ENCODE results near the gene CEACAM18. TPM values are rescaled to one million over a fixed set of nuclear protein-coding genes. Genes with fewer than 3 reads are reported as not detected.

The CEACAM18 gene
- total and polyA plus RNA-seq, 2 experiments from 2014 or later = 0.19 TPM; not detected in 1

GRCh38 chr19:51456541-51457290, 21.6 kb upstream of the CEACAM18 start:
- Histone ChIP-seq H3K4me1 (ENCODE audit: insufficient read depth) (no peaks in the 10 kb centered on the region), H3K27ac (no peak overlapping the region)

GRCh38 chr19:51457351-51458013, 20.9 kb upstream of the CEACAM18 start:
- Histone ChIP-seq H2AFZ (no peak overlapping the region), H3K79me2 (no peaks in the 10 kb centered on the region), H3K4me3 (no peak overlapping the region), H3K4me2 (no peak overlapping the region), H3K9me2 (replicated peaks; ENCODE audit: insufficient read depth) (no peaks in the 10 kb centered on the region), H3K27me3 (no peaks in the 10 kb centered on the region), H3K36me3 (replicated peaks; ENCODE audit: insufficient read depth, low read depth) (no peaks in the 10 kb centered on the region), H3K9me3 (ENCODE audit: low read depth) (no peaks in the 10 kb centered on the region), H3K27ac (no peak overlapping the region), H3K4me1 (ENCODE audit: insufficient read depth) (no peaks in the 10 kb centered on the region), H4K20me1 (ENCODE audit: insufficient read depth, poor library complexity, severe bottlenecking) (no peaks in the 10 kb centered on the region)
- TF ChIP-seq CTCF (IDR thresholded peaks at IDR 0.05; ENCODE audit: poor library complexity) (no peak), EZH2phosphoT487 (IDR thresholded peaks at IDR 0.05; ENCODE audit: low read depth, severe bottlenecking, unreplicated experiment) (no peak), EZH2 (IDR thresholded peaks at IDR 0.05; ENCODE audit: borderline replicate concordance) (no peak)
- 85% methylated on average over 10 of the region's 11 CpGs for WGBS (ENCODE audit: low lambda C conversion rate, missing lambda C conversion rate)
- no peak for DNase-seq (ENCODE audit: low spot score)

More at GRCh38 chr19:51456541-51457290, 21.6 kb upstream of the CEACAM18 start:
- Histone ChIP-seq H4K20me1 (ENCODE audit: insufficient read depth, poor library complexity, severe bottlenecking) (no peaks in the 10 kb centered on the region), H3K79me2 (no peaks in the 10 kb centered on the region), H3K4me2 (no peak overlapping the region), H2AFZ (no peak overlapping the region), H3K9me2 (replicated peaks; ENCODE audit: insufficient read depth) (no peaks in the 10 kb centered on the region), H3K9me3 (ENCODE audit: low read depth) (no peaks in the 10 kb centered on the region), H3K27me3 (no peaks in the 10 kb centered on the region), H3K4me3 (no peak overlapping the region), H3K36me3 (replicated peaks; ENCODE audit: insufficient read depth, low read depth) (no peaks in the 10 kb centered on the region)
- DNase-seq (ENCODE audit: low spot score) = no peak
- TF ChIP-seq CTCF (IDR thresholded peaks at IDR 0.05; ENCODE audit: poor library complexity) = no peak
- no peak for TF ChIP-seq EZH2phosphoT487 (IDR thresholded peaks at IDR 0.05; ENCODE audit: low read depth, severe bottlenecking, unreplicated experiment)
- TF ChIP-seq EZH2 (IDR thresholded peaks at IDR 0.05; ENCODE audit: borderline replicate concordance) = no peak
- WGBS (ENCODE audit: low lambda C conversion rate, missing lambda C conversion rate) = 77% methylated on average over 11 of the region's 11 CpGs

GRCh38 chr19:51458051-51458645, 20.2 kb upstream of the CEACAM18 start, which contains the start of gene SIGLEC8:
SIGLEC8 (minus strand) TSS chr19:51458454; CDS start chr19:51458387, 67 bp downstream.
- Histone ChIP-seq H3K4me1 (ENCODE audit: insufficient read depth) (no peaks in the 10 kb centered on the region), H3K9me3 (ENCODE audit: low read depth) (no peaks in the 10 kb centered on the region), H3K27me3 (no peaks in the 10 kb centered on the region), H4K20me1 (ENCODE audit: insufficient read depth, poor library complexity, severe bottlenecking) (no peaks in the 10 kb centered on the region), H2AFZ (no peak within 1 kb of the TSS), H3K9me2 (replicated peaks; ENCODE audit: insufficient read depth) (no peaks in the 10 kb centered on the region), H3K36me3 (replicated peaks; ENCODE audit: insufficient read depth, low read depth) (no peaks in the 10 kb centered on the region), H3K27ac (no peak within 1 kb of the TSS), H3K4me3 (no peak within 1 kb of the TSS), H3K4me2 (no peak within 1 kb of the TSS), H3K79me2 (no peaks in the 10 kb centered on the region)
- WGBS (ENCODE audit: low lambda C conversion rate, missing lambda C conversion rate) = 77% methylated on average over 10 of the region's 10 CpGs
- TF ChIP-seq EZH2 (IDR thresholded peaks at IDR 0.05; ENCODE audit: borderline replicate concordance) = no peak
- no peak for TF ChIP-seq EZH2phosphoT487 (IDR thresholded peaks at IDR 0.05; ENCODE audit: low read depth, severe bottlenecking, unreplicated experiment)
- no peak for TF ChIP-seq CTCF (IDR thresholded peaks at IDR 0.05; ENCODE audit: poor library complexity)
- no peak for DNase-seq (ENCODE audit: low spot score)

Data from hepatocyte (in vitro differentiated cells).